Cardiac muscle cell (in vitro differentiated cells and primary cell): ENCODE results near the gene LRP1B. TPM values are rescaled to one million over a fixed set of nuclear protein-coding genes. Genes with fewer than 3 reads are reported as not detected.

Experiments
- DNase-seq, 2 donors: peaks; one replicate each; pipeline versions ENCODE4 v3.0.0 to v3.0.0-alpha.2; 2010 to 2017; ENCODE audit warnings: low read depth in 1 of 2, low spot score in 1 of 2
- H3K27ac ChIP-seq: fragments of 200-600 bp; sonication (generic); 2 replicates; pipeline ENCODE4 v1.5.1; 2016
- H3K27me3 ChIP-seq: fragments of 200-600 bp; sonication (generic); 2 replicates; pipeline ENCODE4 v1.6.0; 2016; ENCODE audit warnings: control low read depth
- H3K36me3 ChIP-seq: fragments of 200-600 bp; sonication (generic); 2 replicates; pipeline ENCODE4 v1.5.1; 2016; ENCODE audit warnings: control low read depth
- H3K4me1 ChIP-seq: fragments of 200-600 bp; sonication (generic); 2 replicates; pipeline ENCODE4 v1.8.1; 2017; ENCODE audit warnings: low read depth, mild to moderate bottlenecking, mixed run types
- H3K4me3 ChIP-seq: fragments of 200-600 bp; sonication (generic); 2 replicates; pipeline ENCODE4 v1.5.1; 2016; ENCODE audit warnings: mild to moderate bottlenecking
- H3K9me3 ChIP-seq: fragments of 200-600 bp; sonication (generic); 2 replicates; pipeline ENCODE4 v1.5.1; 2017; ENCODE audit warnings: low read depth, mild to moderate bottlenecking, control low read depth
- CTCF ChIP-seq: IDR thresholded peaks from 2 replicates; pipeline ENCODE4 v1.5.1; 2012; ENCODE audit warnings: low read depth, mild to moderate bottlenecking, low read length
- polyA plus RNA-seq: library from polyadenylated mRNA; unstranded; fragments of >200 nt; fragmentation: Nextera tagmentation; extraction: Ambion mirVana; gene quantifications from 2 replicates; pipeline ENCODE4 v1.2.1, GENCODE V29; 2016
- total RNA-seq: library from RNA; depleted of rRNA; stranded (reverse); fragments of >200 nt; gene quantifications from 2 replicates; pipeline ENCODE4 v1.2.3, GENCODE V29; 2016

LRP1B gene
- total and polyA plus RNA-seq, 2 experiments from 2014 or later, result 1.2 to 2.5 TPM

GRCh38 chr2:141519906-141520305, 610.9 kb downstream of the LRP1B start:
- H3K4me1 ChIP-seq, result peaks cover 23% of the 10 kb centered on the region
- no peak for DNase-seq
- no peaks in the 10 kb centered on the region for H3K9me3 ChIP-seq
- no peak for TF ChIP-seq CTCF
- H3K4me3 ChIP-seq, result no peak overlapping the region
- H3K36me3 ChIP-seq, result no peaks in the 10 kb centered on the region
- no peak overlapping the region for H3K27ac ChIP-seq
- peaks cover under 1% of the 10 kb centered on the region for H3K27me3 ChIP-seq

- Histone ChIP-seq H3K27me3 (no peaks in the 10 kb centered on the region), H3K36me3 (no peaks in the 10 kb centered on the region), H3K27ac (no peak overlapping the region), H3K4me3 (no peak overlapping the region), H3K9me3 (no peaks in the 10 kb centered on the region), H3K4me1 (peaks cover 16% of the 10 kb centered on the region)
- no peak for DNase-seq
- no peak for TF ChIP-seq CTCF
Observed at GRCh38 chr2:141517852-141518421, 612.9 kb downstream of the LRP1B start.

GRCh38 chr2:141517180-141517851, 613.5 kb downstream of the LRP1B start:
- Histone ChIP-seq H3K36me3 (no peaks in the 10 kb centered on the region), H3K27ac (no peak overlapping the region), H3K4me3 (no peak overlapping the region), H3K27me3 (no peaks in the 10 kb centered on the region), H3K9me3 (no peaks in the 10 kb centered on the region), H3K4me1 (peaks cover 10% of the 10 kb centered on the region)
- DNase-seq, result no peak
- TF ChIP-seq CTCF, result no peak

- no peaks in the 10 kb centered on the region for H3K9me3 ChIP-seq
- TF ChIP-seq CTCF, result no peak
- no peak overlapping the region for H3K4me3 ChIP-seq
- no peak overlapping the region for H3K27ac ChIP-seq
- no peaks in the 10 kb centered on the region for H3K27me3 ChIP-seq
- H3K4me1 ChIP-seq, result peaks cover 4% of the 10 kb centered on the region
- H3K36me3 ChIP-seq, result no peaks in the 10 kb centered on the region
- DNase-seq, result no peak
Observed at GRCh38 chr2:141515931-141516330, 614.9 kb downstream of the LRP1B start.

GRCh38 chr2:141513853-141514252, 617.0 kb downstream of the LRP1B start:
- H3K36me3 ChIP-seq, result no peaks in the 10 kb centered on the region
- no peak overlapping the region for H3K27ac ChIP-seq
- H3K4me1 ChIP-seq, result peaks cover under 1% of the 10 kb centered on the region
- no peak for DNase-seq
- H3K9me3 ChIP-seq, result no peaks in the 10 kb centered on the region
- no peaks in the 10 kb centered on the region for H3K27me3 ChIP-seq
- no peak overlapping the region for H3K4me3 ChIP-seq
- TF ChIP-seq CTCF, result no peak
